SK-N-SH (cell line): ENCODE data around the gene TBL3.

Source experiments
- CHD2 ChIP-seq: fragments of 150-350 bp; IDR thresholded peaks from 2 replicates; pipeline ENCODE4 v1.6.1; 2018; ENCODE audit warnings: low read length; ENCODE audit not compliant: partially characterized antibody
- CTCF ChIP-seq: fragments of 200-600 bp; sonication (generic); IDR thresholded peaks from 2 replicates; pipeline ENCODE4 v1.6.1; 2017; ENCODE audit warnings: antibody characterized with exemption, mild to moderate bottlenecking, moderate library complexity
- MAX ChIP-seq: IDR thresholded peaks from 2 replicates; pipeline ENCODE4 v1.4.0; 2012; ENCODE audit warnings: low read depth
- POLR2AphosphoS5 ChIP-seq: IDR thresholded peaks from 2 replicates; pipeline ENCODE4 v1.6.1; 2012; ENCODE audit warnings: low read depth, low read length
- RAD21 ChIP-seq: IDR thresholded peaks from 2 replicates; pipeline ENCODE4 v1.6.1; 2012; ENCODE audit warnings: mild to moderate bottlenecking, low read length
- RFX5 ChIP-seq: IDR thresholded peaks from 2 replicates; pipeline ENCODE4 v1.6.1; 2012; ENCODE audit warnings: mild to moderate bottlenecking, improper control_type of control experiment, low read length
- SMC3 ChIP-seq: IDR thresholded peaks from 2 replicates; pipeline ENCODE4 v1.6.1; 2012; ENCODE audit warnings: low read depth, low read length, improper control_type of control experiment
- TAF1 ChIP-seq: IDR thresholded peaks from 2 replicates; pipeline ENCODE4 v1.6.1; 2012; ENCODE audit warnings: low read depth, mild to moderate bottlenecking, low read length, moderate library complexity, borderline replicate concordance
- TCF12 ChIP-seq: IDR thresholded peaks from 2 replicates; pipeline ENCODE4 v1.4.0; 2012
- TF ChIP-seq, protein P1 (sequence below): IDR thresholded peaks from 2 replicates; pipeline ENCODE4 v1.4.0; 2012; ENCODE audit warnings: low read depth, borderline replicate concordance

DNA sequence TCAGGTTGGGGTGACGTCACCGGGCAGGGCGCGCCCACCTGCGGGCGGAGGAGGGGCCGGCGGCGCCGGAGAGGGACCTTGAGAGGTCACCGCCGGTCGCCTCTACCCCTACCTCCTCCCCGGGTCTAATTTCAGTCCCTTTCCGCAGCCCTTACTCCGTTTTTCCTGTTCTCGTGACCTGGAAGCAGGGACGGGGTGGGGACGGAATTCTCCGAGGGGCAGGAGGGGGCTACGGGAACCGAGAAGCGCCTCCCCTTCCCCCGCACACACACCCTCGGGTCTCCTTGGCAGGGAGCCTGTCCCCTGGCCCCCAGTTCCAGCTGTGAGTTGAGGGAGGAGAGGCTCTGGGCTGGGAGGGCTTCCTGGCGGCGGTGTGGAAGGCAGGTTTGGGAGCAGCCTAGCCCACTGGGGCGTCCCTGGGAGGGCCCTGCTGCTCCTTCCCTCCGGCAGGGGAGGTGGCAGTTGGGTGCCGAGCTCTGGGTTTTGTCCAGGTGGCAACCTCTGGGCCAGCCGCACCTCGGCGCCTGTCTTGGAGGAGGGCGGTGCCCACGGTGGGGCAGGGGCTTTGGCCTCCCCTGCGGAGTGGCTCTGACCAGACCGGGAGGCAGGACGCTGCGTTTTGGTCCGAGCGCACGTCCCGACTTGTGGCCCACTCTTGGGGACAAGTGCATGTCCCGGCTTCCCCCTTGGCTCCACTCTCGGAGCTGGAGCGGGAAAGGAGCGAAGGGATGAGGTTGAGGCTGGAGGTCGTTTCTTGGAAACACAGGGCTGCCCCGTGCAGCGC, 18.7 kb downstream of the TBL3 start:
- TF ChIP-seq MAX (no peak), SMC3 (no peak), CTCF (no peak), CHD2 (no peak), TCF12 (no peak), RAD21 (no peak), RFX5 (no peak), TAF1 (no peak), POLR2AphosphoS5 (no peak)
- TF ChIP-seq, protein P1, sequence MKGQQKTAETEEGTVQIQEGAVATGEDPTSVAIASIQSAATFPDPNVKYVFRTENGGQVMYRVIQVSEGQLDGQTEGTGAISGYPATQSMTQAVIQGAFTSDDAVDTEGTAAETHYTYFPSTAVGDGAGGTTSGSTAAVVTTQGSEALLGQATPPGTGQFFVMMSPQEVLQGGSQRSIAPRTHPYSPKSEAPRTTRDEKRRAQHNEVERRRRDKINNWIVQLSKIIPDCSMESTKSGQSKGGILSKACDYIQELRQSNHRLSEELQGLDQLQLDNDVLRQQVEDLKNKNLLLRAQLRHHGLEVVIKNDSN = no peak
